ENCODE results near the gene CGA.

DNA sequence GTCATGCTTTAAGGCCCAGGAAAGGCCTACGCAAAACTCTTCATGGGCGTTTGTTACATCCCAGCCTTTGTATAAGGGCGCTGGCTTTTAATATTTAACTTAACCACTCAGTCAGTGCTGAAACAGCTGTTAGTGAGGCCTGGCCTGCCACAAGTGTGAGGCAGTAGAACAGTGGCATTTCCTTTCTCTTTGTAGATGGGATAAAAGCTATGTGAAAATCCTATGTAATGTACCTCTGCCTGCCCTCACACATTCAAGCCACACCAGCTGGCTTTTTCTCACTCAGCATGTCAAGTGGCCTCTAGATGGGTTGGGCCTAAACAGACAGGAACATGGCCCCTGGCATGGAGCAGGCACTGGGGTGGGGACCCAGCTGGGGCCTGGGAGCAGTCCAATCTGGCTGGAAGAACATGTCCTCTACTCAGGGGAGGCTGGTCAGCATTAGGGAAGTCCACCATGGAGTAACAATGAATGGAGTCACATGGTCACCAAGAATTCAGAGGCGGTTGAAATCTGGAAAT lies 20.7 kb downstream of the CGA start:
- TF ChIP-seq, protein P1, sequence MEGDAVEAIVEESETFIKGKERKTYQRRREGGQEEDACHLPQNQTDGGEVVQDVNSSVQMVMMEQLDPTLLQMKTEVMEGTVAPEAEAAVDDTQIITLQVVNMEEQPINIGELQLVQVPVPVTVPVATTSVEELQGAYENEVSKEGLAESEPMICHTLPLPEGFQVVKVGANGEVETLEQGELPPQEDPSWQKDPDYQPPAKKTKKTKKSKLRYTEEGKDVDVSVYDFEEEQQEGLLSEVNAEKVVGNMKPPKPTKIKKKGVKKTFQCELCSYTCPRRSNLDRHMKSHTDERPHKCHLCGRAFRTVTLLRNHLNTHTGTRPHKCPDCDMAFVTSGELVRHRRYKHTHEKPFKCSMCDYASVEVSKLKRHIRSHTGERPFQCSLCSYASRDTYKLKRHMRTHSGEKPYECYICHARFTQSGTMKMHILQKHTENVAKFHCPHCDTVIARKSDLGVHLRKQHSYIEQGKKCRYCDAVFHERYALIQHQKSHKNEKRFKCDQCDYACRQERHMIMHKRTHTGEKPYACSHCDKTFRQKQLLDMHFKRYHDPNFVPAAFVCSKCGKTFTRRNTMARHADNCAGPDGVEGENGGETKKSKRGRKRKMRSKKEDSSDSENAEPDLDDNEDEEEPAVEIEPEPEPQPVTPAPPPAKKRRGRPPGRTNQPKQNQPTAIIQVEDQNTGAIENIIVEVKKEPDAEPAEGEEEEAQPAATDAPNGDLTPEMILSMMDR (IDR thresholded peaks at IDR 0.05): no peak
- no peak for TF ChIP-seq POLR2A (IDR thresholded peaks at IDR 0.05)

Measured in right lobe of liver (tissue), 4 donors.